ENCODE data around the gene RASA4B. TPM values are rescaled to one million over a fixed set of nuclear protein-coding genes. Genes with fewer than 3 reads are reported as not detected.

The RASA4B gene
- total and polyA plus RNA-seq, 9 of the 15 experiments (the other 6 are each of a cell fraction or from before 2014, with no cell fraction given): 0.01 to 2.9 (median 1.5) TPM; not detected in 1

DNA sequence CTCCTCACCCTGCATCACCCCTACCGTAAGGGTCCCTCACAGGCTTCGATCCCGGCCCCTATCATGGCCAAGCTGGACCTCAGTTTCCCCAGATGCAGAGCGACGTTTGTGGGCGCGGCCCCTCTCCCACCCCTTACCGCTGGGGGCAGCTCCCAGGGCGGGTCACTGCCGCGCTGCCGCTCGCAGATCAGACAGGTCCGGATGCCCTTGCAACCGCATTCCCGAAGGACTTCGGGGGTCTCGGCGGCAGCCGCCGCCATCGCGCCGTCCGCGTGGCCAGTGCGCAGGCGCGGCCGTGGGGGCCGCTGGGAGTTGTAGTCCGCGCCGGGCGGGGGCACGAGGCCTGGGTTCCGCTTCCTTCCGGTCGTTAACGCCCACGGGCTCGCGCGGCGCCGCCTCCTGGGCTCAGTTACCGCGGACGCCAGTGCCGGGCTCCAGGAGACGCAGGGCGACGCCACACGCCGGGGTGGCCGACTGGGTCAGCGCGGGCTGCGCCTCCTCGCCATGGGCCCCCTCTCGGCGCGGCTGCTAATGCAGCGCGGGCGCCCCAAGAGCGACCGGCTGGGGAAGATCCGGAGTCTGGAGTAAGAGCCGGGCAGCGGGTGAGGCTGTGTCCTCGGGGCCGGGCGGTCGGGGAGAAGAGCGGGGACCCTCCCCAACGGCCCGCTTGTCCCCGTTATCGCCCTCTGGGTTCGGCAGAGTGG, 52.8 kb downstream of the RASA4B start, which contains the start of the genes ALKBH4 and LRWD1 (continued):
- TF ChIP-seq ETV1 (tag; conservative IDR thresholded peaks at IDR 0.05; ENCODE audit: low read depth): peak; percentile 86
- TF ChIP-seq HIVEP1 (CRISPR knock-in tag; IDR thresholded peaks at IDR 0.05): no peak
- peak; percentile 99 for TF ChIP-seq HCFC1 (IDR thresholded peaks at IDR 0.05; ENCODE audit: low read depth, low read length)
- TF ChIP-seq, protein P1, sequence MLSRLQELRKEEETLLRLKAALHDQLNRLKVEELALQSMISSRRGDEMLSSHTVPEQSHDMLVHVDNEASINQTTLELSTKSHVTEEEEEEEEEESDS (CRISPR knock-in tag; IDR thresholded peaks at IDR 0.05): no peak
- TF ChIP-seq ZNF324 (CRISPR knock-in tag; IDR thresholded peaks at IDR 0.05): no peak
- TF ChIP-seq ZNF57 (CRISPR knock-in tag; IDR thresholded peaks at IDR 0.05): no peak
- no peak for TF ChIP-seq EZH2 (IDR thresholded peaks at IDR 0.05; ENCODE audit: borderline replicate concordance, low read depth, low read length)
- TF ChIP-seq TCF3 (CRISPR knock-in tag; IDR thresholded peaks at IDR 0.05): 0 out of 2 replicates have a peak, but pooled peaks have one; percentile 7
- TF ChIP-seq, protein P2, sequence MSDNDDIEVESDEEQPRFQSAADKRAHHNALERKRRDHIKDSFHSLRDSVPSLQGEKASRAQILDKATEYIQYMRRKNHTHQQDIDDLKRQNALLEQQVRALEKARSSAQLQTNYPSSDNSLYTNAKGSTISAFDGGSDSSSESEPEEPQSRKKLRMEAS (CRISPR knock-in tag; IDR thresholded peaks at IDR 0.05): peak; percentile 96
- TF ChIP-seq, protein P3, sequence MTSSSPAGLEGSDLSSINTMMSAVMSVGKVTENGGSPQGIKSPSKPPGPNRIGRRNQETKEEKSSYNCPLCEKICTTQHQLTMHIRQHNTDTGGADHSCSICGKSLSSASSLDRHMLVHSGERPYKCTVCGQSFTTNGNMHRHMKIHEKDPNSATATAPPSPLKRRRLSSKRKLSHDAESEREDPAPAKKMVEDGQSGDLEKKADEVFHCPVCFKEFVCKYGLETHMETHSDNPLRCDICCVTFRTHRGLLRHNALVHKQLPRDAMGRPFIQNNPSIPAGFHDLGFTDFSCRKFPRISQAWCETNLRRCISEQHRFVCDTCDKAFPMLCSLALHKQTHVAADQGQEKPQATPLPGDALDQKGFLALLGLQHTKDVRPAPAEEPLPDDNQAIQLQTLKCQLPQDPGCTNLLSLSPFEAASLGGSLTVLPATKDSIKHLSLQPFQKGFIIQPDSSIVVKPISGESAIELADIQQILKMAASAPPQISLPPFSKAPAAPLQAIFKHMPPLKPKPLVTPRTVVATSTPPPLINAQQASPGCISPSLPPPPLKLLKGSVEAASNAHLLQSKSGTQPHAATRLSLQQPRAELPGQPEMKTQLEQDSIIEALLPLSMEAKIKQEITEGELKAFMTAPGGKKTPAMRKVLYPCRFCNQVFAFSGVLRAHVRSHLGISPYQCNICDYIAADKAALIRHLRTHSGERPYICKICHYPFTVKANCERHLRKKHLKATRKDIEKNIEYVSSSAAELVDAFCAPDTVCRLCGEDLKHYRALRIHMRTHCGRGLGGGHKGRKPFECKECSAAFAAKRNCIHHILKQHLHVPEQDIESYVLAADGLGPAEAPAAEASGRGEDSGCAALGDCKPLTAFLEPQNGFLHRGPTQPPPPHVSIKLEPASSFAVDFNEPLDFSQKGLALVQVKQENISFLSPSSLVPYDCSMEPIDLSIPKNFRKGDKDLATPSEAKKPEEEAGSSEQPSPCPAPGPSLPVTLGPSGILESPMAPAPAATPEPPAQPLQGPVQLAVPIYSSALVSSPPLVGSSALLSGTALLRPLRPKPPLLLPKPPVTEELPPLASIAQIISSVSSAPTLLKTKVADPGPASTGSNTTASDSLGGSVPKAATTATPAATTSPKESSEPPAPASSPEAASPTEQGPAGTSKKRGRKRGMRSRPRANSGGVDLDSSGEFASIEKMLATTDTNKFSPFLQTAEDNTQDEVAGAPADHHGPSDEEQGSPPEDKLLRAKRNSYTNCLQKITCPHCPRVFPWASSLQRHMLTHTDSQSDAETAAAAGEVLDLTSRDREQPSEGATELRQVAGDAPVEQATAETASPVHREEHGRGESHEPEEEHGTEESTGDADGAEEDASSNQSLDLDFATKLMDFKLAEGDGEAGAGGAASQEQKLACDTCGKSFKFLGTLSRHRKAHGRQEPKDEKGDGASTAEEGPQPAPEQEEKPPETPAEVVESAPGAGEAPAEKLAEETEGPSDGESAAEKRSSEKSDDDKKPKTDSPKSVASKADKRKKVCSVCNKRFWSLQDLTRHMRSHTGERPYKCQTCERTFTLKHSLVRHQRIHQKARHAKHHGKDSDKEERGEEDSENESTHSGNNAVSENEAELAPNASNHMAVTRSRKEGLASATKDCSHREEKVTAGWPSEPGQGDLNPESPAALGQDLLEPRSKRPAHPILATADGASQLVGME (CRISPR knock-in tag; IDR thresholded peaks at IDR 0.05): 0 out of 2 replicates have a peak, but pooled peaks have one; percentile 25
- TF ChIP-seq, protein P4, sequence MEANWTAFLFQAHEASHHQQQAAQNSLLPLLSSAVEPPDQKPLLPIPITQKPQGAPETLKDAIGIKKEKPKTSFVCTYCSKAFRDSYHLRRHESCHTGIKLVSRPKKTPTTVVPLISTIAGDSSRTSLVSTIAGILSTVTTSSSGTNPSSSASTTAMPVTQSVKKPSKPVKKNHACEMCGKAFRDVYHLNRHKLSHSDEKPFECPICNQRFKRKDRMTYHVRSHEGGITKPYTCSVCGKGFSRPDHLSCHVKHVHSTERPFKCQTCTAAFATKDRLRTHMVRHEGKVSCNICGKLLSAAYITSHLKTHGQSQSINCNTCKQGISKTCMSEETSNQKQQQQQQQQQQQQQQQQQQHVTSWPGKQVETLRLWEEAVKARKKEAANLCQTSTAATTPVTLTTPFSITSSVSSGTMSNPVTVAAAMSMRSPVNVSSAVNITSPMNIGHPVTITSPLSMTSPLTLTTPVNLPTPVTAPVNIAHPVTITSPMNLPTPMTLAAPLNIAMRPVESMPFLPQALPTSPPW (CRISPR knock-in tag; IDR thresholded peaks at IDR 0.05): peak; percentile 94
- peak in 1 of 2 experiments; percentile 94; a peak in 2 of 4 replicates for TF ChIP-seq HDAC1 (IDR thresholded peaks at IDR 0.05)
- no peak for TF ChIP-seq RBM39 (optimal IDR thresholded peaks at IDR 0.05; ENCODE audit: low read depth, low read length)
- TF ChIP-seq NRF1 (conservative IDR thresholded peaks at IDR 0.05 in 1 of 2, IDR thresholded peaks at IDR 0.05 in 1 of 2): peak; percentile 97
- TF ChIP-seq, protein P5, sequence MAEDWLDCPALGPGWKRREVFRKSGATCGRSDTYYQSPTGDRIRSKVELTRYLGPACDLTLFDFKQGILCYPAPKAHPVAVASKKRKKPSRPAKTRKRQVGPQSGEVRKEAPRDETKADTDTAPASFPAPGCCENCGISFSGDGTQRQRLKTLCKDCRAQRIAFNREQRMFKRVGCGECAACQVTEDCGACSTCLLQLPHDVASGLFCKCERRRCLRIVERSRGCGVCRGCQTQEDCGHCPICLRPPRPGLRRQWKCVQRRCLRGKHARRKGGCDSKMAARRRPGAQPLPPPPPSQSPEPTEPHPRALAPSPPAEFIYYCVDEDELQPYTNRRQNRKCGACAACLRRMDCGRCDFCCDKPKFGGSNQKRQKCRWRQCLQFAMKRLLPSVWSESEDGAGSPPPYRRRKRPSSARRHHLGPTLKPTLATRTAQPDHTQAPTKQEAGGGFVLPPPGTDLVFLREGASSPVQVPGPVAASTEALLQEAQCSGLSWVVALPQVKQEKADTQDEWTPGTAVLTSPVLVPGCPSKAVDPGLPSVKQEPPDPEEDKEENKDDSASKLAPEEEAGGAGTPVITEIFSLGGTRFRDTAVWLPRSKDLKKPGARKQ (CRISPR knock-in tag; IDR thresholded peaks at IDR 0.05): no peak
- TF ChIP-seq SMAD3 (CRISPR knock-in tag; conservative IDR thresholded peaks at IDR 0.05): no peak
- peak; percentile 58; the same call in 1 of the 2 replicates for TF ChIP-seq JUN (IDR thresholded peaks at IDR 0.05; ENCODE audit: borderline replicate concordance, low read depth, low read length)
- TF ChIP-seq JUN (CRISPR knock-in tag; IDR thresholded peaks at IDR 0.05; ENCODE audit: borderline replicate concordance): no peak; the same call in 1 of the 2 replicates
- TF ChIP-seq FOXJ3 (CRISPR knock-in tag; IDR thresholded peaks at IDR 0.05): no peak
